Stimulated activated CD8-positive, alpha-beta memory T cell treated with anti-CD3 and anti-CD28 coated beads, Interleukin-7, amount 100 ng/mL, for 48 hours (primary cell): ENCODE measurements around the gene PTGR3.

Experiments used
- DNase-seq, 2 donors: peaks; one replicate each; pipeline ENCODE4 v3.0.0-alpha.2; 2020; ENCODE audit warnings: low read depth in 1 of 2; ENCODE audit errors: extremely low read depth in 1 of 2

Gene PTGR3

DNA sequence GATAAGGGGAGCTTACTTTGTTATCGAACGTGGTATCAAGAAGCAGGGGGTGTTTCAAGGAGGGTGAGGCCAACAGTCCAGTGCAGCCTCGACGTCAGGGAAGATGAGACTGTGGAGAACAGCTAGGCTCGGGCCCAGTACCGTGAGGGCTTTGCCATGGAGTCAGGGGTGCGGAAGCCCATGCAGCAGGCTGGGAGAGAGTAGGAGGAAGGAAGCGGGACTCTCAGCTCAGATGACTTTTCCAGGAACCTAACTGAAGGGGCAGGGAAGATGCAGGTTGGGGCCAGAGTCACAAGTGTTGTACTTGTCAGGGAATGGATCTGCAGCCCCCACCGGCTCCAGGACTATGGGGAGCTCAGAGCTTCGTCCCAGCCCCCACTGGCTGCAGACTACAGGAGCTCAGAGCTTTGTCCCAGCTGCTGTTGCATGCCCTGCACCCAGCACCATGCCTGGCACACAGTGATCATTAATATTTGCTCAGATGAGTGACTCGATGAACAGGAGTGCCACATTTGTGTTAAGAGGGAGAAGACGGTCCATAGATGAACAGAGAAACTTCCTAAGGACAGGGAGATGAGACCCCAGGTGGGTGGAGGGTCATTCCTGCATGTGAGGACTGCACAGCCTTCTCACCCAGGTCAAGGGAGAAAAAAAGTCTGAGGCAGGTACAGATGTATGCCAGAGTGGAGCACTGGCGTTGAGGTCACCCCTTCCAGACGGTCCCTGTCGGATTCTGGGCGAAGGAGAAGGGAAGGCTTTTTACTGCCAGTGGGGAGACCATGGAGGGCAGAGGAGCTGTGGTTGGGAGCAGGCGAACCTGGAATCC lies 36.4 kb downstream of the PTGR3 start:
- no peak for DNase-seq

DNA sequence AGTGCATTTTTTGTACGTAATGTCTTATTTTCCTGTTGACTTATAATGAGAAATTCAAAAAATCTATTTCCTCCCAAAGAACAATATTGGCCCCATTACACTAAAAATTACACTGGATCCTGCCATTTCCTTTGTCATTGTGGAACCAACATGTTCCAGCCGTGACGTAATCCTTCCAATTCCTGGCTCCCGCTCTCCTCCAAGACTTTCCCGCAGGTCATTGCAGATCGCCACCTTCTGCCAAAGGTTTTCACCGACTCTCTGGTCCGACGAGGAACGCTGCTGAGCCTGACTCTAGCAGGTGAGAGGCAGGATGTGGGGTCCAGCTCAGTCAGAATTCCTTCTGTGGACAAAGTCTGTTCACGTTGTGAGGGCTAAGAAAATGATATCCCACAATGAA lies 38.0 kb downstream of the PTGR3 start:
- DNase-seq, result no peak

GRCh38 chr18:75170022-75170789 lies 38.7 kb downstream of the PTGR3 start:
- no peak for DNase-seq

DNA sequence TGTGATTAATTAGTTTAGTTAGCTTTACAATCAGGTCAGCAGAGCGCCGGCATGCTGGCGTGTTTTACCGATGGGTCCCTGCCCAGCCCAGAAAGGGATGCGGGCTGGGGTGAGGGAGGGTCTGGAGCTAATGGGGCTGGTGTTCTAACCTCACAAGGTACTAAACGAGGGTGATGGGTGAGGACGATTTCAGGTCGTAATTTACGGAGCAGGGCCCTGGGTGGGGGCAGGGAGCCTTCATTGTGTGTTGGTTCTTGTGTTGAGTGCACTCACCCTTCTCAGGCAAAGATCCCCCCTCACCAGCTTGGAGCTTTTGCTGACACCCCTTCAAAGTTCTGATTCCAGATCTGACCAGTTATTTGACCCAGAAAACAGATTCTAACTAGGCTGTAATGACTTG lies 39.5 kb downstream of the PTGR3 start:
- no peak for DNase-seq

- DNase-seq, result no peak
Observed at GRCh38 chr18:75168619-75169018, 40.3 kb downstream of the PTGR3 start.

DNA sequence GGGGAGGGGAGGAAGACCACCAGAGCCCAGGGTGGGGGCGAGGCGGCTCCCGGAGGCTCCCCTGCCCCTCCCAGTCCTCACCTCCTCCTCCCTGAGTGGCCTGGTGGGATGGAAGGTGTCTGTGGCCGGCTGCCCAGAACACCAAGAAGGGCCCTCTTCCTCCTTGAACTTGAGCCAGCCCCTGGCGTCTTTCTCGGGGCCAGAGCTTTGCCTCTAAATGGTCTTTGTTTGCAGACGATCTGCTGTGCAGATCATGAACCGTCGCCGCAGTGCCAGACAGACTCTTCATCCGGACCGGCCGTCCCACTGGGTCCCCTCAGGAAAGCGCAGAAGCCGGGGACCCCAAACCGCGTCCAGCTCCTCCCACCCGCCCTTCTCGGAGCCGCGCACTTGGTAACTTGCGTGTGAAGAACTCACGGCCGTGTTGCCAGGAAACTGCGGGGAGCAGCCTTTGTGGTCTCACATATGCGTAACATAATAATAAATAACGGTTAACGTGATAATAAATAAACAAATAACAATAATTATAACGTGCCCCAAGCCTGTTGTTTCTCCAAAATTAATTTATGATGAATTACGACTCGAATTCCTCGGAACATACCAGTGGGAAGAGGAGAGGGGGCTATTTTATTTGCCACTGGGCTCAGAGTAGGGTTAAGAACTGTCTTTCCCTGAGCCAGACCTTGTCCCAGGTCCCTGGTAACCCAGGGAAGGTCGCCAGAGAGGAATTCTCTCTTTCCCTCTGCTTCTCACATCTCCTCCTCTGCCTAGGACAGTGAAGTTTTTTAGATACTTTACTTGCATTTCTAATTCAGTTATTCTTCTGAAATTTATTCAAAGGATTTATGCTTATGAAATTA lies 41.0 kb downstream of the PTGR3 start:
- no peak for DNase-seq

- no peak for DNase-seq
Observed at GRCh38 chr18:75167137-75167536, 41.8 kb downstream of the PTGR3 start.

DNA sequence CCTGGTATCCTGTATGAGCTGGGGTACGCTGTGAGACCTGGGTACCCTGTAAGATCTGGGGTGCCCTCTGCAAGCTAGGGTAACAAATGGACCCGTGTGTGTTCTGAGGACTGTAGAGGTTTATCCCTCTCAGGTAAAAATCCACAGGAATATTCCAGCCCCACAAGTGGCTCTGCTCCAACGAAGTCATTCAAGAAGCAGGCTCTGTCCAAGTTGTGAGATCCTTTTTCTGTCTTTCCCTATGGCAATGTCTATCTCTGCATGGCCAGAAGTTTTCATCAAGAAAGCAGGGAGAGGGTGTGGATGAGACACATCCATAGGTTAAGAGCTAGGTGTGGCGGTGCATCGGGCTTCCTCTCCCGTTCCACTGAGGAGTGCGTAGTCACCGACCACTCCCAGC lies 43.0 kb downstream of the PTGR3 start:
- no peak for DNase-seq

DNA sequence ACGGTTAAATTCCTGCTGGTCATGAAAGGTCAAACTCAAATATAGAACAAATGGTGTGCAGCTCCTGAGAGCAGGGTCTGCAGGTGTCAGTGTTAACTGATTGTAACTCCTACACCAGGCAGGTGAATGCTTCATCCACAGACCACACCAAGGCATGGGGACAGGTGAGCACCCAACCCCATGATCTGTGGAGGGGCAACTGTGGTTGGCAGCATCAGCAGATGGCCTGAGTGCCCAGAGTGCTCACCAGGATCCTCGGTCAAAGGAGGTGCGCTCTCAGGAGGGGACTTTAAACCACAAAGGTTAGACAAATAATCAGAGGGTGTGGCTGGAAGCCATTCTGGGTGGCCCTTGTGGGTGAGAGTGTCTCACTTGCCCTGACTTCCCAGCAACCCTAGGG lies 44.5 kb downstream of the PTGR3 start:
- no peak for DNase-seq

DNA sequence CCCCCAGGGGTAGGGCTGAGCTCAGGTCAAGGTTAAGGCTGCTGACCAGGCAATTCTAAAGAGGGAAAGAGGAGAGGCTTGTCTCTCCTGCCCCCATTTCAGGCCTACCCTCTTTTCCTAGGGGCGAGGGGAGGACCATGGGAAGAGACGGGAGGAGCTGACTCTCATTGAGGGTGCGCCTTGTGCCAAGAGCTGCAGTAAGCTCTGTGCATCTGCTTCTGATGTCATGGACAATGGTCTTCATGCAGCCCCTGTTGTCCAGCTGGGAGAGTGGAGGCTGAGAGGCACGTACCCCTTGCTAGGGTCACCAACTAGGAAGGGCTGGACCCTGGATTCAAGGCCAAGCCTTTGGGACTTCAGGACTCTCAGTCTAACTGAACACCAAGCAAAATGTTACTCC lies 45.2 kb downstream of the PTGR3 start:
- DNase-seq, result no peak

DNA sequence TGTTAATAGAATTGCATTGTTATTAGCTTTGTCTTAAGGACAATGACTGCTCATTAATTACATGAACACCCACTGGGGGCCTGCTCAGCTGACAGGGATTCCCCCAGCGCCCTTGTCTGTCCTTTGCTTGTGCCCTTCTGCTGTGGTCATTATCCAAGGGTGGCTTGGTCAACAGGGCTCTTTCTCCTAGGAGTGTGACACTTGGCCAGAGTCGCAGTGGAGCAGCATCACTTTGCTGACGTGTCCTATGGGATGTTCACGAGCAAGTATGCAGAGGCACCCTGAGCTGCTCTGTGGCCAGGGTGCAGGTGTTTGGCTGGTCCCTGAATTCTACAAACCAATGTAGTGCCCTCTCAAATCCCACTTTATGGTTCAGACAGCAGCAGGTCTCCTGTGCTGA lies 46.0 kb downstream of the PTGR3 start:
- no peak for DNase-seq

GRCh38 chr18:75162467-75162866 lies 46.5 kb downstream of the PTGR3 start:
- no peak for DNase-seq

DNA sequence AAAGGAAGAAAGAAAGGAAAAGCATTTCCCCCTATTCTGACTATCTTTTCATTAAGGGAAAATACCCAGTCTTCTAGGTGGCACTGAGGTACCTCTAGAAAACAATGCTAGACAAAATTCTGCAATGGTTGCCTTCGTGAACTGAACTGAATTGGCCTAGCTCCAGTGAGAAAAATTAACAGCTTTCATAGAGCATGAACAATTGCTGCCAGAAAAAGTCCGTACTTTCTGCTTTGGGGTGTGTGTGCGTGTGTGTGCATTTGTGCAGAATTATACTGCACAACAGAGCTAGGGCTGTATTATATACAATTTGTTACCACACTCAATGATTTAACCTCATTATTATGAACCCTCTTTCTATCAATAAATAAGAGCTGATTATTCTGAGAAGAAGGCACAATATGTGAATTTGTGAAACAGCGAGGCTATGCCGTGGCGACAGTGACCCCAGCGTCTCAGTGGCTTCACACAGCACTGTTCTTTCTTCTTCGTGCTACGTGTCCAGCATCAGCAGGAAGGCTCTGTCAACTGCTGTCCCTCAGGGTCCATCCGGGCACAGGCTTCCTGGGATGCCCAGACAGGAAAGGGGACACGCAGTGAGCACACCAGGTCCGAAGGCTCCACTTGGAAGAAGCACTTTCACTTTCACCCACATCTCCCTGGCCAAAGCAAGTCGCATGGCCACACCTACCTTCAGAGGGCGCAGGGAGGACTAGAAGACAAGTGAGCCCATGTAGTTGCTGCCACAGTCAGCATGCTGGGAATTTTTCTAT lies 47.5 kb downstream of the PTGR3 start:
- no peak for DNase-seq

DNA sequence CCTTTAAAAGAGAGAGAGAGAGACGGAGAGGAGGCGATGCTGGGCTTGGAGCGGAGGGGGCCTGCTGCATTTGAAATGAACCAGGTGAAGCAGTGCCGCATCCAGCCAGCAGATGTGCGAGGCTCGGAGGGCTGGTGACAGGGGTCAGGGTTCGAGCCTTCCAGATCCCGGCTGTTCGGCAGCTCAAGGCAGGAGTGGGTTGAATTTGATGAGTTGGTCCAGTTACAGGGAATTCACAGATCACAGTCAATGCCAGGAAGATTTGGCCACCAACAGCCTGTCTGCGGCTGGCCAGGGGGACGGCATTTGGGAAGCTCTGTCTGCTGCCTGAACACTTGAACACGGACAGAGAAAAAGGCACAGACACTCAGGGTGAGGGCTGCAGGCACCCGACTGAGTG lies 48.6 kb downstream of the PTGR3 start:
- no peak for DNase-seq

DNA sequence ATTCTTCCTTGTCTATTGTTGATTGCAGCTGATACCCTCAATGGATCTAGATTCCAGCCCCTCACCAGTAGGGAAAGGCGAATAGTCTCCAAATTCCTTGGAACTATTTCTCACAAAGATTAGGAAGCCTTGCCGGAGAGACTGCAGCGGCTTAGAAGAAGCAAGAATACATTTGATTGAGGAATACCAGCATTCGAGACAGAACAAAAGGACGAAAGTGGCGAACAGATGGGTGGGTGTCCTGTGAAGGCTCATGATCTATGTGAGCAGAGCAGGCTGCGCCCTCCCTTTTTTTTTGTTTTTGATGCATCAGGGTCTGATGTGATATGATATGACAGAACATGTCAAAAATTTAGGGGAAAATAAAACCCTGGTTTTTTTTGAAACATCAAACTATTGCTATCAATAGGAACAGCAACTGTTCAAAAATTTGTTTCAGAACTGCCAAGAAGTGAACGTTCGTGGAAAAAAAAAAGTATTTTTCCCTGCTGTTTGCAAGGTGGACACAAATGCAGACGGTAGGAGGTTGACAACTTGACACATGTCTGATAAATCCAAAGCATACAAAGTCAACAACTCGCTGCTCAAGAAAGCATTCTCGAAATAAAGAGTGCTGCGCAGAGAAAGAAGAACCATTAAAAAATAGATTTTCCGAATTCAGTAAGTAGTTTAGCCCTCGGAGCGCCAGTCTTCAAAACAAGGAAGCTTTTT lies 49.1 kb downstream of the PTGR3 start:
- no peak for DNase-seq

DNA sequence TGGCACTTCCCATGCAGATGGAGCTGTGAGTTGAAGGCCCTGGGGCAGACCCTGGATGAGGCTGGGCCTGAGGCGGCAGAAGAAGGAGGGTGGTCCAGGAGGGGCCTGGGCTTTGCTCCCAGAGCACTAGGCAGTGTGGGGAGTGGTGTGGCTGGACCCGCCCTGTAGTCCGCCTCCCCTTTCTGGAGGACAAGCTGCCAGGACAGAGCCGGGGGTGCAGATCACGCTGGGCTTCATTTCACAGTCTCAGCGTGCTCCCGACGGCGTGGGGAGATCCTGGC lies 49.8 kb downstream of the PTGR3 start:
- no peak for DNase-seq
